Activated CD4-positive, alpha-beta memory T cell treated with anti-CD3 and anti-CD28 coated beads for 36 hours (primary cell): Measurements from ENCODE around the gene TTC7B. TPM values are rescaled to one million over a fixed set of nuclear protein-coding genes. Genes with fewer than 3 reads are reported as not detected.

Source experiments
- CTCF ChIA-PET: fragments of 350-600 bp; sonication (Branson Sonifier 250); formaldehyde crosslinking; loops from one replicate; lab custom pipeline; 2021; ENCODE audit warnings: antibody characterized with exemption, inconsistent platforms; lab: Charles Lee
- POLR2A ChIA-PET: fragments of 350-600 bp; sonication (Branson Sonifier 250); formaldehyde crosslinking; loops from one replicate; lab custom pipeline; 2021; ENCODE audit warnings: antibody characterized with exemption; lab: Charles Lee
- DNase-seq: peaks from one replicate; pipeline ENCODE4 v3.0.0-alpha.2; 2020
- H3K27ac Mint-ChIP-seq: one replicate; pipeline ENCODE4 v1.8.0; 2021; ENCODE audit warnings: mixed read lengths
- H3K27me3 Mint-ChIP-seq: one replicate; pipeline ENCODE4 v1.8.0; 2021; ENCODE audit warnings: mixed read lengths
- H3K36me3 Mint-ChIP-seq: one replicate; pipeline ENCODE4 v1.8.0; 2021; ENCODE audit warnings: mixed read lengths
- H3K4me1 Mint-ChIP-seq: one replicate; pipeline ENCODE4 v1.8.0; 2021; ENCODE audit warnings: low read depth, mixed read lengths
- H3K4me3 Mint-ChIP-seq: one replicate; pipeline ENCODE4 v1.8.0; 2021; ENCODE audit warnings: mild to moderate bottlenecking, mixed read lengths
- H3K9me3 Mint-ChIP-seq: one replicate; pipeline ENCODE4 v1.8.0; 2021; ENCODE audit warnings: mixed read lengths
- intact Hi-C: fragments of 100-400 bp; cut with micrococcal nuclease; formaldehyde crosslinking; loops from one replicate; pipeline ENCODE4 v1.15.1; 2023
- total RNA-seq, 2 experiments: library from RNA; stranded (reverse); gene quantifications; one replicate each; pipeline ENCODE4 v1.2.3, GENCODE V29; 2021

Gene TTC7B
- total RNA-seq, 2 experiments from 2014 or later = 9.3 to 12.4 TPM

DNA sequence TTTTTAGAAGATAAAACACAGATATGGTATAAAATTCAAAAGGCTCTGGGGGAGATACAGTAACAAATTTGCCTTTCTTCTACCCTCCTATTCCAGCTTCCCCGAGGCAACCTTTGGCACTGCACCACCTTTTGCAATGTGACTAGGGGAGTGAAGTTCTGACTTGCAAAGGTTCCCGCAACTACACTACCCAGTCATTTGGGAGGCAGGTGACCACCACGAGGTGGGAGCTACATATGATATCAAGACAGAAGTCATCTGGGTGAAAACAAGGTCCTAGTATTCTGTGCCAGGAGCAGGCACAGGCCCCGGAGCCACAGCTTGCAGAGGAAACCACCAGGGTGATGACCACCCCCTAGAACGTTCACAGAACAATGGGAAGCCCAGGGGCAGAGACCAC is 141.5 kb downstream of the TTC7B start:
- Mint-ChIP-seq H3K36me3 (peaks cover 2% of the 10 kb centered on the region), H3K4me1 (peaks cover 35% of the 10 kb centered on the region), H3K27ac (no peak overlapping the region), H3K27me3 (no peaks in the 10 kb centered on the region), H3K9me3 (peaks cover 4% of the 10 kb centered on the region), H3K4me3 (no peak overlapping the region)
- CTCF ChIA-PET = no interaction called here
- POLR2A ChIA-PET = no interaction called here
- intact Hi-C loops = loop anchor here (5.0 kb wide), 1 partner anchor 277 kb away; the partner anchor contains the start of gene CALM1
- DNase-seq = no peak

DNA sequence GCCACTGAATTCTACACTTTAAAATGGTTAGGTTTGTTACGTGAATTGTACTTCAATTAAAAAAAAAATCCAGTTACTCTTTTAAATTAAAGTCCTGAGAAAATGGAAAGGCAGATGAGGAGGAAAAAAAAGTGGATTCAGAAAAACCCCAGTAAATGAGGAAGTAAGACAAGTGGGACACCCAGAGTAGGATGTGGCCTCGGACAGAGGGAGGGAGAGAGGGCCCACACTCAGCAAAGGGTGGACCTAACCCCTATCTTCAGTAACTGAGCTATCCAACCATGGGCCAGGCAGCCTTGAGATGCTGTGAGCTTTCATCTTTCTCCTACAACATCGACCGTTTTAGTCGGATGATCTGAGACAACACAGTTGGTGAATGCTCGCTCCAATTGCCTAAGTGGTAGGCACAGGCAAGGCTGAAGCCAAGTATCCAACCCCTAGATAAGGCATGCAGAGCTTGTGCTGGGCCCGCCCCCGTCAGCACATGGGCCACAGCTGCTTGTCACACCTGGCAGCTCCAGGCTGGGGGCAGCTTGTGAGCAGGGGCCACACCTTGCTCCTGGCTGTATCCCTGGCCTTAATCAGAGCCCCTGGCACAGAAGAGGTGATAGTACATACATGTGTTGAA is 142.1 kb downstream of the TTC7B start:
- Mint-ChIP-seq H3K4me1 (peaks cover 31% of the 10 kb centered on the region), H3K4me3 (no peak overlapping the region), H3K9me3 (peaks cover 5% of the 10 kb centered on the region), H3K36me3 (peaks cover 3% of the 10 kb centered on the region), H3K27me3 (no peaks in the 10 kb centered on the region), H3K27ac (no peak overlapping the region)
- POLR2A ChIA-PET = no interaction called here
- DNase-seq = no peak
- intact Hi-C loops = no loop called here
- CTCF ChIA-PET = no interaction called here

DNA sequence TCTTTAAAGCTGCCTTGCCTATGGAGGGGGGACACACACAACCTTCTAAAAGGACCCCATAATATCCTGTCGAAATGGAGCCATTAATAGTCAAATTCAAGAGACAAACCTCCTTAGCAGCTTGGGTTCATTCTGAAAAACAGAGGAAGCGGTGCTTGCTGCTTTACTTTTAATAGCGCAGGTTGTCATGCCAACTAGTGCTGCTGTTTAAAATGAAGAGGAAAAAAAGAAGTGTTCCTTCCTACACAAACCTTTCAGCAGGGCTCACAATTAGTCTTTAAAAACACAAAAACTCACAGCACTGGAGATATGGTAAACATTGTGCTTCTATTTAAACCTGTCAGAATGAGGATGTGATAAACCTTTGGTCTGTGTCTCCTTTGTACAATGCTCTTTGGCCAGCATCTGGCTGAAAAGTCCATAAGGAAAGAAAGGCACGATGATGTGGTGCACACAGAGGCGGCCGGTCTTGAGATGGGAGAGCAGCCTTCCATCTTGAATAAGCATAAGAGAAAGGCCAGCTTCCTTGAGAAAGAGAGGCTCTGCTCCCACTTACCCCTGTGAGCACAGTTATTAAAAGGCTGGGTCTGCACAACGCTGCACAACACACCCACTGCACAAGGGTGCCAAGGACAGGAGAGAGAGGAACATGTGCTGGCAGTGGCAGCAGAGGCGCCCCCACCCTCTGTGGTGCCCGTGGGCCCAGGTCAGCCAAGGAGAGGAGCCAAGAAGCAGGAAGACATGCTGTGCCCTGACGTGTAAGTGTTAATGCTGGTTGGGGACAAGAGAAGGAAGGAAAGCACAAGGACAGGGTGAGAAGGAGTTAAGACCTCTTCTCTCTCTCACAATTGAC is 144.6 kb downstream of the TTC7B start:
- intact Hi-C loops = no loop called here
- Mint-ChIP-seq H3K4me1 (peaks cover 7% of the 10 kb centered on the region), H3K27me3 (no peaks in the 10 kb centered on the region), H3K27ac (no peak overlapping the region), H3K36me3 (peaks cover 3% of the 10 kb centered on the region), H3K9me3 (peaks cover 8% of the 10 kb centered on the region), H3K4me3 (no peak overlapping the region)
- ChIA-PET CTCF (interaction anchor here (0.7 kb wide), 1 partner anchor 25 kb away, joined by 3 read pairs; no protein-coding TSS in a partner anchor), POLR2A (no interaction called here)
- no peak for DNase-seq

DNA sequence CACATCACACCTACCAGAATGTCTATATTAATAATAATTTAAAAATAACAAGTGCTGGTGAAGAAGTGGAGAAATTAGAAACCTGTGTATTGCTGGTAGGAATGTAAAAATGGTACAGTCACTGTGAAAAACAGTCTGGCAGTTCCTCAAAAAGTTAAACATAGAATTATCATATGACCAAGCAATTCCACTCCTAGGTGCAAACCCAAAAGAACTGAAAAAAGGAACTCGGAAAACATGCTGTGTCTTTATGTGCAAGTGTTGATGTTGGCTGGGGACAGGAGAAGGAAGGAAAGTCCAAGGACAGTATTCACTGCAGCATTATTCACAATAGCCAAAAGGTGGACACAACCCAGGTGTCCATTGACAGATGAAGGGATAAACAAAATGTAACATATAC is 146.5 kb downstream of the TTC7B start:
- no peak overlapping the region for H3K4me3 Mint-ChIP-seq
- no peaks in the 10 kb centered on the region for H3K4me1 Mint-ChIP-seq
- ChIA-PET POLR2A (no interaction called here), CTCF (no interaction called here)
- no peak overlapping the region for H3K27ac Mint-ChIP-seq
- intact Hi-C loops = no loop called here
- no peaks in the 10 kb centered on the region for H3K27me3 Mint-ChIP-seq
- H3K9me3 Mint-ChIP-seq = peaks cover 8% of the 10 kb centered on the region
- peaks cover 3% of the 10 kb centered on the region for H3K36me3 Mint-ChIP-seq
- DNase-seq = no peak

DNA sequence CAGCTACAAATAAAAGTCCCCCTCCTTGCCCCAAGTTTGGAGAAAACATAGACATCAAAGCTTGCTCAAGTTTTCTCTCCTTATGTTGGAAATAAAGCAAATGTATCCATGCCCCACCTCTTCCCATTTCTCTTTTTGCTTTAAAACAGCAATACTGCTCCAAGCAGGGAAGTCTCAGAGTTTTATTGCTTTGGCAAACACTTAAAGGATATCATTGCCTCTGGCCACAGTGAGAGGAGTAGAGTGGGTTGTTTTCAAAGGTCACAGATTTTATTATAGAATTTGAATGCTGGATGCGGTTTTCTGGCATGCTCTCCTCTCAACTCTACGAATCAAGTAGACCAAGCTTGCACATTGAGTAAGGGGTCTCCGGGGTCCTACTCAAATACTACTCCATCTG is 149.7 kb downstream of the TTC7B start:
- Mint-ChIP-seq H3K4me1 (no peaks in the 10 kb centered on the region), H3K4me3 (no peak overlapping the region), H3K36me3 (peaks cover 3% of the 10 kb centered on the region), H3K27me3 (no peaks in the 10 kb centered on the region), H3K27ac (no peak overlapping the region), H3K9me3 (peaks cover 8% of the 10 kb centered on the region)
- no peak for DNase-seq
- CTCF ChIA-PET = no interaction called here
- POLR2A ChIA-PET = no interaction called here
- intact Hi-C loops = no loop called here

DNA sequence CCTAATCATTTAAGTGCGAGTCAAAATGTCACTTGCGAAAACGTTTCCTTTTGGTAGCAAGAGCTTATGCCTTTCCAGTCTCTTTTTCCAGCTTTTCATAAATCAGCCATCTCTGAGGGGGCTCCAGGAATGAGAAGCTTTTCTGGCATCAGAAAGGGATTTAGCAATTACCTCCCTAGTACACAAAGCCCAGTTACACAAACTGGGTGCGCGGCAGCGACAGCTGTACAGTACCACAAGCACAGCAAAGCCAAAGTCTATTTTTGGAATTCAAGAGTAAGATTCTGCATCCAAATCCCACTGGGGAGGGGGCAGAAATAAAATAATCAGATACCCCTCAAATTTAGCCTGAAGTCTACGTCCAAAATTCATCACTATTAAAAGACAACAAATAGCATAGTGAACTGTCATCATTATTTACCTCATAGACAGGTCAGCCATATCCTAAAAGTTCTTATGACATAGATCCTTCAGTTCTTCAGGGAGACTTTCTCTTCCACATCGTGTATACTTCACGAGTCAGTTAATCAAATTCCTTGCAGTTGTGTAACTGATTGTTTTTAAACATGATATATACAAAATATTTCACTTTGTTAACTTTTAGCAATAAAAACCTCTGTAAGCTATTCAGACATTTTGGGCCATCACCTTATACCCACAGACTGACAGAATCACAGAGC is 150.8 kb downstream of the TTC7B start:
- DNase-seq = no peak
- ChIA-PET POLR2A (no interaction called here), CTCF (interaction anchor here (1.3 kb wide), 1 partner anchor 32 kb away, joined by 4 read pairs; no protein-coding TSS in a partner anchor)
- Mint-ChIP-seq H3K4me3 (no peak overlapping the region), H3K27me3 (no peaks in the 10 kb centered on the region), H3K27ac (no peak overlapping the region), H3K9me3 (peaks cover 8% of the 10 kb centered on the region), H3K4me1 (no peaks in the 10 kb centered on the region), H3K36me3 (peaks cover 3% of the 10 kb centered on the region)
- intact Hi-C loops = no loop called here

DNA sequence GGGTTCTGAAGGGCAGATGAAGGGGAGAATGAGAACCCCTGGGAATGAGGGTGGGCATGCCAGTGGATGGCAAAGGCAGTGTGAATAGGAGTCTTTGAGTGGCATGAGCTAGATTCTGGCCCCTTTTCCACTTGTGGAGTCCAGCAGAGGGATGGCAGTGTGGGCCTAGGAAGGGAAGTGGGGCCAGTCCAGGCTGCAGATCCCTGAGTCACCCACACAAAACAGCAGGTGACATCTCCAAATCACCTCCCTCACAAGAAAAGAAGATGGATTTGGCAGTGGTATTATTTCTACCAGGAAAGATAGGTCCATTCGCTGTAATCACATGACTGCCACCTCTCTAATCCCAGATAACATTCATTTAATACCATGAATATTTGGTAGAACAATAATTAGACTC is 151.3 kb downstream of the TTC7B start:
- Mint-ChIP-seq H3K4me3 (no peak overlapping the region), H3K27me3 (no peaks in the 10 kb centered on the region), H3K27ac (no peak overlapping the region), H3K9me3 (peaks cover 6% of the 10 kb centered on the region), H3K36me3 (peaks cover 2% of the 10 kb centered on the region), H3K4me1 (no peaks in the 10 kb centered on the region)
- CTCF ChIA-PET = interaction anchor here (1.3 kb wide), 1 partner anchor 32 kb away, joined by 4 read pairs; no protein-coding TSS in a partner anchor
- intact Hi-C loops = no loop called here
- POLR2A ChIA-PET = no interaction called here
- DNase-seq = no peak

DNA sequence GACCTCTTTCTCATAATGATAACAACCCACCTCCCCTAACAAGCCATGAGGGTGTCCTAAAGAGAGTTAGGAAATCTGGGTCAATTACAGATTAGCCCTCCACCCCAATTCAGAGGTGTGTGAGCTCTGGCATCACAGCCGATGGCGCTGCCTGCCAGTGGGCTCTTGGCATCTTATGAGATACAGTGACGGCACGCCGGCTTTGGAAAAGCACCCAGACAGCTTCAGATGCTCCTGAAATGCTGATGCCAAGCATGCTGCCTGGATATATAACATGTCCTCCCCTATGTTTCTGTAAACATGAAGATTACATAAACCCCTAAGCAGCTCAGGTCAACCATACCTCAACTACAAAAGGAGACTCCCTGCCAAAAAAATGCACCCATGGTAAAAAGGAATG is 152.6 kb downstream of the TTC7B start:
- H3K36me3 Mint-ChIP-seq = no peaks in the 10 kb centered on the region
- H3K9me3 Mint-ChIP-seq = peaks cover 3% of the 10 kb centered on the region
- CTCF ChIA-PET = interaction anchor here (0.5 to 0.9 kb wide), 2 partner anchors 33 to 43 kb away, joined by 3 to 4 read pairs; no protein-coding TSS in a partner anchor
- peaks cover 5% of the 10 kb centered on the region for H3K4me1 Mint-ChIP-seq
- no peak overlapping the region for H3K27ac Mint-ChIP-seq
- POLR2A ChIA-PET = no interaction called here
- intact Hi-C loops = no loop called here
- no peaks in the 10 kb centered on the region for H3K27me3 Mint-ChIP-seq
- no peak for DNase-seq
- no peak overlapping the region for H3K4me3 Mint-ChIP-seq

DNA sequence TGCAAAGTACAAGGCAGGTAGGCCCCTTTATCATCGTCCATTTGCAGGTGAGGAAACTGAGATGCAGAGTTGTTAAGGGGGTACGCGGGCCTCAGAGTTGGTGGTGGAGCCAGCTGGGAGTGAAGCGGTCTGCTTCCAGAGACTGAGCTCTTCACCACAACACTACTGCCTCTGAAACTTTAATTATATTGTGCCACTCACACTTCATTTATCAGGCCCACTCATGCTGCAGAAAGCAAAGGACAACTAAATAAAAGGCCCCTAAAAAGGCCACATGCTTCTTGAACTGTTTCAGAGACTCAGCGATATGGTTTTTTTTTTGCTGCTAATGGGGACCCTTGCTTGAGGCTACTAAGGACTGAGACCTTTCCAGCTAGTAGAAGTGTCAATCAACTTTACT is 153.1 kb downstream of the TTC7B start:
- H3K36me3 Mint-ChIP-seq = no peaks in the 10 kb centered on the region
- peaks cover 11% of the 10 kb centered on the region for H3K4me1 Mint-ChIP-seq
- intact Hi-C loops = no loop called here
- DNase-seq = no peak
- no peaks in the 10 kb centered on the region for H3K9me3 Mint-ChIP-seq
- H3K27ac Mint-ChIP-seq = no peak overlapping the region
- ChIA-PET CTCF (interaction anchor here (0.6 to 1.1 kb wide), 2 partner anchors 44 to 249 kb away, joined by 3 read pairs; no protein-coding TSS in a partner anchor), POLR2A (no interaction called here)
- H3K4me3 Mint-ChIP-seq = no peak overlapping the region
- no peaks in the 10 kb centered on the region for H3K27me3 Mint-ChIP-seq

DNA sequence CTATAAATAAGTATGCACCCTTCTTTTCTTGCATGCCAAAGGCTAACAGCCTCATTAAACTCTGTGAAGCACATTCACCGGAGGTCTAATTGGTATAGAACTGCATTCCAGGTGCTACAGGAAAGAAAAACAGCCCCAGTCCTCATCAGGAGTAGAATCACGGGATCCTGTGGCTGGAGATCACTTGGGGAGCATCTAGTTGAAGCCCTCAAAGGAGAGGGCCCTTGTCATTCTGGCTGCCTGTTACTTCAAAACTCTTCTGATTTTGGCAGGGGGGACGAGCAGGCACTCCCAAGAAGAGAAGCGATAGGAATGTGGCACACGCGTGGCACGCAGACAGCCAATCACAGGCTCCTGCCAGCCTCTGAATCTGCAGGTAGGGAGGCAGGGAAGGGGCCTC is 154.4 kb downstream of the TTC7B start:
- no peaks in the 10 kb centered on the region for H3K9me3 Mint-ChIP-seq

DNA sequence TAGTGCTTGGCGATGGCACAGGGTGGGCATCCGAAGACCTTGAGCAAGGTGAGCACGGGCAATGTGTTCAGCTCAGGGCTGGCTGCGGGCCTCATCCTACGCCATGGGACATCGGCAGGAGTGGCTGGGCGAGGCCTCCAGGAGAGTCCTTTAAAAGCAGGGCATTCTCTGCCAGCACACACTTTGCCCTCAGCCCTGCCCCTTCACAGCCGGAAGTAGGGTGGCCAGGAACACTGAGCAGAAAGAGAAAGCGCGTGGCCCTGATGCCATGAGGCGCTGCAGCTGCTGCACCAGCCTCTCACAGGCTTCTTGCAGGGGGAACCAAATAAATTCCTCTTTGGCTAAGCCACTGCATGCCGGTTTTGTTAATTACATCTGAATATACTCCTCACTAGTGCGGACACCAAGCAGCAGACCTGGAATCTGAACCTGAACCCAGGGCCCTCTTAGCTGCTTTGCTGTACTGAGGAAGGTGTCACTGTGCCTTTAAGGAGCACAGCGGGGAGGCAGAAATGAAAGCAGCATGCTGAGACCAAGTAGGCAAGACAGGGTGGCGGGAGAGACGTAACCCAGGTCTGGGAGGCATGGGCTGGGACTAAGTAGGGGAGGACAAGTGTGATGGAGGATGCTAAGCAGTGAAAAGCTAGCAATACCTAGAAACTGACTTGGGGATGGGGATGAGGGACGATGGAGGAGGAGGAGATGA is 155.2 kb downstream of the TTC7B start:
- intact Hi-C loops = no loop called here
- Mint-ChIP-seq H3K9me3 (no peaks in the 10 kb centered on the region), H3K27ac (no peak overlapping the region), H3K36me3 (no peaks in the 10 kb centered on the region), H3K4me3 (no peak overlapping the region), H3K4me1 (peaks cover 11% of the 10 kb centered on the region), H3K27me3 (peaks cover under 1% of the 10 kb centered on the region)
- DNase-seq = no peak
- ChIA-PET CTCF (no interaction called here), POLR2A (no interaction called here)

More for the DNA sequence above, 154.4 kb downstream of the TTC7B start:
- no peak for DNase-seq
- peaks cover 11% of the 10 kb centered on the region for H3K4me1 Mint-ChIP-seq
- H3K27me3 Mint-ChIP-seq = no peaks in the 10 kb centered on the region
- POLR2A ChIA-PET = no interaction called here
- H3K36me3 Mint-ChIP-seq = no peaks in the 10 kb centered on the region
- H3K27ac Mint-ChIP-seq = no peak overlapping the region
- intact Hi-C loops = no loop called here
- CTCF ChIA-PET = interaction anchor here (1.1 kb wide), 1 partner anchor 42 kb away, joined by 3 read pairs; no protein-coding TSS in a partner anchor
- no peak overlapping the region for H3K4me3 Mint-ChIP-seq
